NCI-H146 treated with DMSO at 0.1 percent for 48 hours (cell line): ENCODE data around the gene RBM12.
A peak's percentile ranks its signal among the peaks of the same experiment; 100 is the strongest.
"Not testable (repeated sequence)": the region's sequence is repeated elsewhere in the genome, so short reads cannot be mapped to it uniquely, and the experiment has no call there.

ENCODE experiments used
- DNase-seq: peaks from one replicate; lab custom pipeline; 2025; ENCODE audit not compliant: unreplicated experiment; lab: John Stamatoyannopoulos, UW

Gene RBM12

DNA sequence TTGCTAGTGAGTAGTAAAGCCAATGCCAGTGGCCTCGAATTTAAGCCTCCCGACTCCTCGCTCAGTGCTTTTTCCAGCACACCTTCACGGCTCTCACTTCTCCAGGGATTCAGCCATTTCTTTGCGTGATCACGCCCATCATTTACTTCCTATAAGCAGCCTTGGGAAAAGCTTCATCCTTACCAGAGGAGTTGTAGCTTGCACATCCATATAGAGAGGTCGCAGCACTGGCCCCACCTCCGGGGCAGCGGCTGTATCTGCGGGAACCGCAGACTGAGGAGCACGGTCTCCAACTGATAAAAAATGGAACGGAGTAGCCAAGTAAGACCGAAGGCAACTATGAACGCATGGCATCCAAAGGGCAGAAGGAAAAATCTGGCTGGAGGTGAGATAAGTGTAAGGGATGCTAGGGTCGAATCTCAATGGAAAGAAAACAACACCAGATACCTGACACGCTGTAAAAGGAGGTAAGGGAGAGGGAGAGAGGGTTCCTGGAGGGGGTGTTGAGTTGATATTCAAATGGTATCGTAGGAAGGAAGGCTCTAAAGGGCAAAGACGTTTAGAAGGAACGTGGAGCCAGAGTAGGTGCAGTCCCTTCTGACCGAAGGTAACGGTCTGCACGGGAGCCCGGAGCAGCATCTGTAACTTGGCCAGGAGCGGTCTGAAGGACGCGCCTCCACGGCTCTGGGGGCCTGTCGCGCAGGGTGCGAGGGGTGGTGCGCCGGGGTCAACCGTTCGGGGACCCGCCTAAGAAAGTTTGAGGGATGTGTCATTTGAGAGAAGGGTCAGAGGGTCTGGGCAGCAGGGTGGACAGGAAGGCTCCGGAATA lies 33.8 kb upstream of the RBM12 start:
- no peak for DNase-seq

DNA sequence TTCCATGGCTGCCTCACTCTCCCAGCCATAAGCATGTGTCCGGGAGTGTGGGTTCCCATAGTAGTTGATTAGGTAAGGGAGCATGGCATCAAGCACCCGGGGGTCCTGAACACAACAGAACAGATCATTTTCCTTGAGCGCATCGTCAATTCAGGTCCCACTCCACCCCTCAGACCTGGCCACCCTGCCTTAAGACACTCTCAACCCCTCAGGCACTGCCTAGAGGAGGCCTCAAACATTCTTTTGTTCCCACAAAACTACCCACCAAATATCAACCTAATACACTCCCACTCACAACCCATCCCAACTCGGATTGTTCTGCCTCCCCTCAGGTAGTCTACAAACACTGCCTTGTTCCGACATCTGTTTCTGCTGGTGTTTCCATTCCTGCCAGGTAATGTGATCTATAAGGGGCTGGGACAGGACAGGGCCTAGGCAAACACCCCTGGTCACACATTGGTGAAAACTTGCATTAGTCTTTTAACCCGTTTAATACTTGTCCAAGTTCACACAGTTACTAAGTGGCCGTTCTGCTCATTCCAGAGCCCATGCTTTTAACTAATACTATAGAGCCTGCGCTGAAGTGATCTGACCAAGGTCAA lies 33.1 kb upstream of the RBM12 start:
- no peak for DNase-seq

DNA sequence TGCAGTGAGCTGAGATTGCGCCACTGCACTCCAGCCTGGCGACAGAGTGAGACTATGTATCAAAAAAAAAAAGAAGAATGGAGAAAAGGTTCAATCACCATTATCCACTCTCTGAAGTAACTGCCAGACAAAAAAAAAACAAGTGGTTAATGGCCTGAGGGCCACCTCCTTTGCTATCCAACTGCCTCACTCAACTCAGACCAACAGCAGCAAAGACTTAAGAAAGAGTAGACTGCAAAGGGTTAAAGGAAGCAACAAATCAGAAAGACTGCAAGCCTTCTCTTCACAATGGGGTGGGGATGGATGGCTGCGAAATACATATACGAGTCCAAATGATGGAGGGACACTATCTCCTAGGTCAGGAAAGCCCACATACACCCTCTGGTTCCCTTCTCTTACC lies 31.3 kb upstream of the RBM12 start:
- no peak for DNase-seq

GRCh38 chr20:35695245-35695749 lies 30.6 kb upstream of the RBM12 start:
- DNase-seq: no peak

DNA sequence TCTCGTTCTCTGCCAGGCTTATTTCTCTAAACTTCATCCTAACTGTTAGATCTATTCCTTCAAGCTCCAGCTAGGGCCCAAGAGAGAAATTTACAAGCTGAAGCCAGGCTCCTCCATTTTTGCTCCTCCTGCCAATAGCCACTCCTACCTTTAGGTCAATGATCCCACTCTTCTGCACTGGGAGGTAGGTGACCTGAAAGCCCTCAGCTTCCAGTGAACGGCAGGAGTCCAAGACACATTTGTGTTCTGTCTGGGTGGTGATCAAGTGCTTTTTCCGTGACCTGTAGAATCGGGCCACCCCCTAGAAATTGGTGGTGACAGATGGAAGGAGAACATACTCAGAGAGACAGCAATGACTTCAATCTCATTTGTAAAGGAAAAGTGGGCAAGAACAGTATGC lies 25.6 kb upstream of the RBM12 start:
- DNase-seq: no peak

DNA sequence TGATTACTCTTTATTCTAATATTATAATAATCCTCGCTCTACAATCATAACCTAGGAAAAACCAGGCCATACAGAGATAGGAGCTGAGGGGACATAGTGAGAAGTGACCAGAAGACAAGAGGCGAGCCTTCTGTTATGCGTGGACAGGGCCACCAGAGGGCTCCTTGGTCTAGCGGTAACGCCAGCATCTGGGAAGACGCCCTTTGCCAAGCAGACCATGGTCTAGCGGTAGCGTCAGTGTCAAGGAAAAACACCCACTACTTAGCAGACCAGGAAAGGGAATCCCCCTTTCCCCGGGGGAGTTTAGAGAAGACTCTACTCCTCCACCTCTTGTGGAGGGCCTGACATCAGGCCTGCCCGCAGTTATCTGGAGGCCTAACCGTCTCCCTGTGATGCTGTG lies 22.2 kb upstream of the RBM12 start:
- not testable (repeated sequence) for DNase-seq

DNA sequence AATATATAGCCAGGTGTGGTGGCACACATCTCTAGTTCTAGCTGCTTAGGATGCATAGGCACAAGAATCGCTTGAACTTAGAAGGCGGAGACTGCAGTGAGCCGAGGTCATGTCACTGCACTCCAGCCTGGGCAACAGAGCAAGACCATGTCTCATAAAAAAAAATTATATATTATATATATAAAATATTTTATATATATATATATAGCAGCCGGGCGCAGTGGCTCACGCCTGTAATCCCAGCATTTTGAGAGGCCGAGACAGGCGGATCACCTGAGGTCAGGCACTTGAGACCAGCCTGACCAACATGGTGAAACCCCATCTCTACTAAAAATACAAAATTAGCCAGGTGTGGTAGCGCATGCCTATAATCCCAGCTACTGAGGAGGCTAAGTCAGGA lies 20.7 kb upstream of the RBM12 start:
- not testable (repeated sequence) for DNase-seq

DNA sequence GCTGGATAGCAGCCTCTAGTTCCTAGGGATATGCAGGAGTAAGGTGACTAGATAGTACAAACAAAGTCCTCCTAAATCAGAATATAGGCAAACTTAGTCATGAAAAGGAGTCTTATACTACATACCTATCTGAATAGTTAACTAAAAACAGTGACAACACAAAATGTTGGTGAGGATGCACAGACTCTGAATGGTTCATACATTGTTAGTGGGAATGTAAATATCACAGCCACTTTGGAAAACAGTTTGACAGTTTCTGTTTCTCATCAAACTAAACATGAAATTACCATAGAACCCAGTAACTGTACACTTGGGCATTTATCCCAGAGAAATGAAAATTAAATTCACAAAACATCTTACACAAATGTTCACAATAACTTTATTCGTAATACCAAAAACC lies 17.3 kb upstream of the RBM12 start:
- DNase-seq: no peak

- DNase-seq: no peak
These were observed 15.9 kb upstream of the RBM12 start for GRCh38 chr20:35680452-35681183.

DNA sequence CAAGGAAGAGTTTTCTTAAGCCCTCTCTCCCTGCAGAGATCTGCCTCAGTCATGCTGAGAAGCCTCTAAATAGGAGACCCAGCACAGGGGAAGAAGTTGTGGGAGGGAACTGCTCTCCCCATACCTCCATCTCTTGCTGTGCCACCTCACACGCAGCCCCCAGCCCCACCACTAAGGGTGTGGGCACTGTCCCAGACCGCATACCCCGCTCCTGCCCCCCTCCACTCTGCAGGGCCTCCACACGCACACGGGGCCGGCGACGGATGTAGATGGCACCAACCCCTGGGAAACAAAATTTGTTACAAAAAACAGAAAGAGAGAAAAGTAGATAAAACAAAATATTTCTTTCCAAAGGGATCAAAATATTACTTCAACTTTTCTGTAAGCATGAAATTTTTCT lies 10.2 kb upstream of the RBM12 start:
- no peak for DNase-seq

- no peak for DNase-seq
These were observed 9.2 kb upstream of the RBM12 start for GRCh38 chr20:35673884-35674283.

DNA sequence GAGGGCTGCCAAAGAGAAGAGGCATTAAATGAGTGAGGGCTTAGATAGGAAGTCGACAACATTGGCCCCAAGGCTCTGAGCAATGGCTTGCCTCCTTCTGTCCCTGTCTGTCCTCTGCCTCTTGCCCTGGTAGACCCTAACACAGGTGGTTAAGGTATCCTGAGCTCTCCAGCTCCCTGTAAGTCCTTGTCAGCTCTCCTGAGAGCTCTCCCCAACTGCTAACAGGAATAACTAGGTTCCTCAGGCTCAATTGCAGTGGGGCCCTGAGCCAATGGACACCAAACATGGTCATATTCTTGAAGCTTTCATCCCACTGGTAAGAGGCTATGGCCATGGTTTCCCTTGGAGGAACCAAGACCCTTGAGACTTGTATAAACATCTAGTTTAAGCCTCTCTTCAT lies 5.0 kb upstream of the RBM12 start:
- DNase-seq: no peak

- DNase-seq: no peak
These were observed 4.5 kb upstream of the RBM12 start for GRCh38 chr20:35669221-35669620.

GRCh38 chr20:35665949-35666288 lies 1.2 kb upstream of the RBM12 start:
- no peak for DNase-seq

DNA sequence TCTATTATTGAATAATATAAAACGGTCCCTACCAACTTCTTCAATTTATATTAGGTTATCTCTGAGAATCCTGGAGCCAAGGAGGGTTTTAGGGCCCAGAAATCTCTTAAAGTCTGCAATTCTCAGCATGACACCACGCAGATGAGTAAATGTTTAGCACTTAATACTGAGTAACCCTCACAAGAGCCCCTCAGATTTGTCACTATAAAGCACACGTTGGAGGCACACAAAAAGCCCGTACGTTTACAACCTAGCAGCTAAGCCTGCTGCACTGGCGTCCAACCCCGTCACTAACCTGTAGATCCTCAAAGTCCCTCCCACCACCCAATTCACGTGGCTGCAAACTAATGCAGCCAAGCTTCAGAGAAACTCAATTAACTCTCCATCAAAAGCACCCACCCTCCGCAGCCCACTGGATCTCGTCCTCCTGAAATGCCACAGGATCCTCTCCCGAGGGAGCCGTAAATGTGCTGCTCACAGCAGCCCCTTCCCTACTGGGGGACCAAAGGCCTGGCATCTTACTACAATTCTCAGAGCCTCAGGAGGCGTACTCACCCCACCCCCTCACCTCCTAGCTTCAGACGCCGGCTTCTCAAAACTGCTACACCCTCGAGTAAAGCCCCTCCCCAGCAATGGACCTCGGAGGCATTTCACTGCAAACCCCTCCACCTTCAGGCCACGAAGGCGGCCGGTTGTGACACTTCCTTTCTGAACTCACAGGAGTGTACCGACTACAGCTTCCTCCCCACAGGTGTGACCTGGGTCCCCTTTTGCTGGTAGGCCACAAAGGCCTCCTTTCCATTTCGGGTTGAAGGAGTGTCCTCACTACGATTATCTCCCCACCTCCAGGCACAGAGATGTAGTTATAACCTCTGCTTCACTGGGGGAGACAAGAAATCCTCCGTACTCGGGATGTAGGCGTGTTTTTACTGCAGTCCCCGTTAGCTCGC lies 909 bp downstream of the RBM12 start:
- peak; percentile 67 for DNase-seq

DNA sequence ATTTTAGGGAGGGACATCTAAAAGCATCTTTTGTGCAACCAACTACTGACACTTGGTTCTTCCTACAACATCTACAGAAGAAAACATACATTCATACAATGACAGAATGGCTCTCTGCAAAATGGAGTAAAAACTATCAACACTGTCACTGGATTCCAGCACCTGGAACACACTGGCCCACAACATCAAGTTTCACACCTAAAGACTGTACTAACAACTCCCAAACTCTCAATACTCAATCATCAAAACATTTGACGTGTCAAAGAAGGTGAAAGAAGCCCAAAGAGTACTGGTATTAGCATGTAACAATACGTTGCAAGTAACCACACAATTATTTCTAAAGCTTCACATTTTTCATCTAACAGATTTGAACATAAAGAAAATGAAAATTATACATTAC lies 2.1 kb downstream of the RBM12 start:
- no peak for DNase-seq

- DNase-seq: no peak
These were observed 2.8 kb downstream of the RBM12 start for GRCh38 chr20:35661908-35662307.

DNA sequence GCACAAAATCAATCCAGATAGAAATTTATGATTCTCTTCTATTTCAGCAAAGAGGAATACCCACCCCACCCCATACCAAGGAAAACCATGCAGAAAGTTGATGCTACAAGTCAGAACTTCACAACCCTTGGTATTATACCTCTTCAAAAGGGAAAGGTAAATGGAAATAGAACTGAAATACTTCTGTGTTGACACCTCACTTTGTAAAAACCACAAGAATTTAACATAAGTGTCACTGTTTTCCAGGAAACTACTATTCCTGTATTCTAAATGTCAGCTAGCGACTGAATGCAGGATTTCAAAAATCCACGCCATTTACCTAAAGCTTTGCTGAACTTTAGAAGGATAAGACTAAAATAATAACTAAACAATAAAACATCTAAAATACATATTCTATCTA lies 3.6 kb downstream of the RBM12 start:
- no peak for DNase-seq

DNA sequence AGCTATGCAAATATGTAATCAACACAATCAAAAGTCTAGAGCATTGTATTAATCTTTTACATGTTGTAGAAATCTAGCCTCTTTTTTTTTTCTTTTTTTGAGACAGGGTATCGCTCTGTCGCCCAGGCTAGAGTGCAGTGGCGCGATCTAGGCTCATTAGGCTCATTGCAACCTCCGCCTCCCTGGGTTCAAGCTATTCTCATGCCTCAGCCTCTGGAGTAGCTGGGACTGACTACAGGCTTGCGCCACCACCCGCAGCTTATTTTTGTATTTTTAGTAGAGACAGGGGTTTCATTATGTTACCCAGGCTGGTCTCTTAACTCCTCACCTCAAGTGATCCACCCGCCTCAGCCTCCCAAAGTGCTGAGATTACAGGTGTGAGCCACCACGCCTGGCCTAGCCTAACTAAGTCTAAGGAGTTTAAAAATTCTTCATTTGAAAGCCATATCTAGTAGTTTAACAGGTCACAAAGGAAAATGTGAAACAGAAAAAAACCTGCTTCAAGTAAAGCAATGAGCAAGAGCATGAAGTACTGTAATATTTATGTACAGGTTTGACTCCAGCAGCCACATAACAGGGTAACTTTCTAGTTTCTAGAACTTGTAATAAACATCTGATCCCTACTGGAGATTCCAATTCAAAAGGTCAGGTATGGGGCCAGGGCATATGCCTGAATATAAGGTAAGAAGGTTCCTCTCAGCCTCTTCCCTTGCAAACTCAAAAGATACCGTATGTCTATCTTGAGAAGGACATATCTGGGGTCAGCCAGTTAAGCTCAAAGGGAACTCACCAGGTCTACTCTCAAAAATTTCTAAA lies 4.4 kb downstream of the RBM12 start:
- no peak for DNase-seq

DNA sequence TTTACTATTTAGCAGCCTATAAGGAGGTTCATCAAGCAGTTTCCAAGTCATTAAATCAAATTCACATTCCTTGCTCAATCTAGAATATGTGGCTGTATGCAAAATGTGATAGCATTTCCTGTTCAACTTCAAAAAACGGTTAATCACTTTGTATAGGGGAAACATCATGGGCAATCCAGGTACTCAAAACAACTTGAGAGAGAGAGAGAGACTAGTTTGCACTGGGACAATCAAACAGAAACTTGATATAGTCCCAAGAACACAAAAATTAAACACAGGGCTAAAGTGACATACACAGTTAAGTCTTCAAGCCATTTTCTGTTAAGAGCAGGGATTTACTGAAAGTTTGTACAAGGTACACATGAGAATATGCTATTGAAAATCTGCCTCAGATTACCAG lies 7.4 kb downstream of the RBM12 start:
- DNase-seq: no peak
